D721Med (cell line): ENCODE measurements around the gene RHPN2.

Experiments
- DNase-seq: peaks from one replicate; pipeline ENCODE4 v3.0.0; 2011; ENCODE audit warnings: low spot score; ENCODE audit not compliant: insufficient read length
- FAIRE-seq: peaks from 2 replicates; lab custom pipeline; 2011; peaks lifted over from hg19 to GRCh38; lab: Jason Lieb, UNC
- CTCF ChIP-seq: IDR thresholded peaks from 2 replicates; pipeline ENCODE4 v1.5.1; 2012; ENCODE audit warnings: mild to moderate bottlenecking, control low read depth; ENCODE audit not compliant: insufficient read depth; ENCODE audit errors: missing control alignments

RHPN2 gene

DNA sequence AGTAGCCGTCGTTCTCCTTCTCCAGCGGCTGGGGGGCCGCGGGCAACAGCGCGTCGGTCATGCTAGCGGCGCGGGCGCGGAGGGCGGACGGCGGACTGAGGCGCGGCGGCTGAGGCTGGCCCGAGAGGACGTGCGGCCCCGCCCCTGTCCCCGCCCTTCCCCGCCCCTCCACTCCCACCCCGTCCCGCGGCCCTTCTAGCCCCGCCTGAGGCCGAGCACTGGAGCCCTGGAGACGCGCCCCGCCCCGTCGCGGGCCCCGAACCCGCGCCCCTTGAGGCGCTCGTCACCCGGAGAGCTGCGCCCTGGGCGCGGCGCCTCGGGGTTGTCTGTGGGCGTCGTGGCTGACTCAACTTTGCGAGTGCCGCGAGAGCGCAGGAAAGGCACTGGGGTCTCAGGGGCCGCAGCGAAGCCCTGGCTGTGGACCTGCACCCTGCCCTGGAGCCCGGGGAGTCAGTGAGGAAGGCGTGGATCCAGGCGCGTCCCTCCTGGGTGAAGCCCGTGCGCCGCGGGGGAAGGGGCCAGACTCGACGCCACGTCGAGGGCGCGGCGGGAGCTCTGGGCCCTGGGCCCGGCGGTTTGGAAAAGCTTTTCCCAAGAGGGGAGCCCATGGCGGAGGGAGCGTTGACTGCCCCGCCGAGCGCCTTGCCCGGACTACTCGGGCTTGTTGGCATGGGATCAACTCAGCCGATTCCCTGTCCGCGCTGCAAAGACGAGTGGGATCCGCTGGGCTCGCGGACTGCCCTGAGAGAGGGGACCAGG lies at the start of gene RHPN2:
Gene RHPN2, minus strand, starts transcription at position 97 of the 759 bp plus-strand sequence. Its CDS starts 36 bp downstream, at position 61.
- DNase-seq (peak; percentile 76), FAIRE-seq (no peak)
- no peak for TF ChIP-seq CTCF

GRCh38 chr19:33114312-33114711 lies 49.6 kb upstream of the RHPN2 start:
- DNase-seq (no peak), FAIRE-seq (no peak)
- TF ChIP-seq CTCF: no peak

DNA sequence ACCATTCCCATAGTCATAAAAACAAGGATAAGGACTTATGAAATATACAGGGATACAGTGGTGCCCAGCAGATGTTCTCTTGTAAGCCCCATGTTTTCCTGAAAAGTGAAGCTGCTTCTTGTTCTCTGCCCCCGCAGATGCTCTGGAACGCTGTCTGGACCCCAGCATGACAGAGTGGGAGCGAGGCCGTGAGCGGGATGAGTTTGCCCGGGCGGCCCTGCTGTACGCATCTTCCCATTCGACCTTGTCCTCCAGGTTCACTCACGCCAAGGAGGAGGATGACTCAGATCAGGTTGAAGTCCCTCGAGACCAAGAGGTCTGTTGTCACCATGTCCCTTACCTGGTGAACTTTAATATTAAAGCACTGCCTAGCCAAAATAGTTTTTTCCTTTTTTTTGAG lies 46.9 kb upstream of the RHPN2 start:
- no peak for FAIRE-seq
- no peak for TF ChIP-seq CTCF
- DNase-seq: no peak

GRCh38 chr19:33110137-33110910 lies 45.6 kb upstream of the RHPN2 start:
- no peak for TF ChIP-seq CTCF
- FAIRE-seq (no peak), DNase-seq (no peak)

- TF ChIP-seq CTCF: no peak
- DNase-seq (no peak), FAIRE-seq (no peak)
Observed at GRCh38 chr19:33108161-33108560, 43.5 kb upstream of the RHPN2 start.

DNA sequence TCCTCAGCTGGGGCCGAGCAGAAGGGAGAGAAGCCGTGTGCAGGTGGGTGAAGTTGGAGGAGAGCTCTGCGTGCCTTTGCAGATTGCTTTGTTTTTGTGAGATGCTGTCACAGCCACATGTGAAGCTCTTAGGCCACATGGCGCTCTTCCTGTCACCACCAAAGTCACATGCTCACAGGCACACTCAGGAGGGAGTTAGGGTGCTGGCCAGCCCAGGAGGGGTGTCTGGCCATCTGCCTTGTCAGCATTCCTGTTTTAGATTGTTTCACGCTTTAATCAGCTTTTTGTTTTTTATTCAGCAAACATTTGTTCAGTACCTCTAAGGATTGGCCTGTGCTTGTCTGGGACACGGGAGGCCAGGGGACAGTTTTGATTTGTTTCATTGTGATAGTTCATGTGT lies 38.2 kb upstream of the RHPN2 start:
- DNase-seq (no peak), FAIRE-seq (no peak)
- TF ChIP-seq CTCF: no peak
